ENCODE results near the gene ITGAE.

GRCh38 chr17:3773511-3773910, 27.5 kb downstream of the ITGAE start:
- TF ChIP-seq EP300 (IDR thresholded peaks at IDR 0.05; ENCODE audit: borderline replicate concordance) (no peak), FOXM1 (IDR thresholded peaks at IDR 0.05; ENCODE audit: borderline replicate concordance, low read depth) (no peak), TEAD4 (IDR thresholded peaks at IDR 0.05) (no peak), EGR1 (IDR thresholded peaks at IDR 0.05) (no peak), USF1 (IDR thresholded peaks at IDR 0.05) (no peak), CREB1 (IDR thresholded peaks at IDR 0.05; ENCODE audit: low read depth) (no peak), TAF1 (IDR thresholded peaks at IDR 0.05; ENCODE audit: low read depth) (no peak), YY1 (IDR thresholded peaks at IDR 0.05; ENCODE audit: low read depth) (no peak), REST (IDR thresholded peaks at IDR 0.05; ENCODE audit: low read depth) (no peak), CEBPB (IDR thresholded peaks at IDR 0.05) (no peak)
- TF ChIP-seq, protein P1, sequence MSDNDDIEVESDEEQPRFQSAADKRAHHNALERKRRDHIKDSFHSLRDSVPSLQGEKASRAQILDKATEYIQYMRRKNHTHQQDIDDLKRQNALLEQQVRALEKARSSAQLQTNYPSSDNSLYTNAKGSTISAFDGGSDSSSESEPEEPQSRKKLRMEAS (IDR thresholded peaks at IDR 0.05), result no peak

Measured in Ishikawa (cell line).